ENCODE results near the gene CAMK2B.

The CAMK2B gene

DNA sequence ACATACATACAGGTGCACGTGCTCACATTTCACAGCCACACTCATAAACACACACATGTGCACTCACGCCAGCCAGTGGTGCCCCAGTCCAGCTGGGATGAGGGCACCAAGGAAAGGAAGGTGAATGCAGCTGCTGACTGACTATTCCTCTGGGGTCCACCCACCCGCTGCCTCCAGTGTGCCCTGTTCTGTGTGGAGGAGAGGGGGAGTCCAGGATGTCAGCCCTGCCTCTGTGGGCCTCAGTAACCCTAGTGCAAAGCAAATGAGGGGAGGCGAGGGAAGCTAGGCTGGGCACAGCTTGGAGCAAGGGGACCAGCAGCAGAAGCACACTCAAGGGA is 67.0 kb downstream of the CAMK2B start:
- no peak for DNase-seq (ENCODE audit: low read depth, low spot score)

DNA sequence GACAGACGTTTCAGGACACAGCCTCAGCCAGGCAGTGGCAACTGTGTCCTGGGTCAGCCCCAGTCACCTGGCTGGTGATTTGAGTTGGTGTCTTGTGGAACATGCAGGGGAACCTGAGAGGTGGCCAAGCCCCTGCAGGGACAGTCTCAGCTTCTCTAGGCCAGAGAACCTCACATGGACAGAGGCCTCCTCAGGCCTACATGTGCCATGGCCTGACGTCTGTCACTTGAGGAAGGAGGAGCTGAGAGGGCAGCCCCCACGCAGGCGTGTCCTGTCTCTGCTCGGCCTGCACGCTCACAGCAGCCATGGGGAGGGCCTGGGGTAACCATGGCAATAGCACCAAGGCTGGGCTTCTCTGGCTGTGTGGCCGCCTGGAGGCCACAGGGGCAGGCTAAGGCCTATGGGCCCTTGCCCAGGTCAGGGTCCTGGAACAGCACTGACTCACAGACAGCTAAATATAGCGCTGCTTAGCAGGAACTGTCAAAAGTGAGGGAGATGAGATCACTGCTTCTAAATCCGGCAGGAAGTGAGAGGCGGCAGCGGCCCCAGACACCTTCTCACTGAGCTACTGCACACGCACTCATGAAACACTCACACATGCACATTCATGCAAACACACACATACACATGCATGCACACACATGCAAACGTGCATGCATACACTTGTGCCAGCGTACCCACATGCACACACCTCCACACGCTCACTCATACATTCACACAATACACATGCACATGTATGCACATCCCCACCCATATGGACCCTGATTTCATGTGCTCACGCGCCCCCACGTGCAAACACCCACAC is 67.6 kb downstream of the CAMK2B start:
- no peak for DNase-seq (ENCODE audit: low read depth, low spot score)

DNA sequence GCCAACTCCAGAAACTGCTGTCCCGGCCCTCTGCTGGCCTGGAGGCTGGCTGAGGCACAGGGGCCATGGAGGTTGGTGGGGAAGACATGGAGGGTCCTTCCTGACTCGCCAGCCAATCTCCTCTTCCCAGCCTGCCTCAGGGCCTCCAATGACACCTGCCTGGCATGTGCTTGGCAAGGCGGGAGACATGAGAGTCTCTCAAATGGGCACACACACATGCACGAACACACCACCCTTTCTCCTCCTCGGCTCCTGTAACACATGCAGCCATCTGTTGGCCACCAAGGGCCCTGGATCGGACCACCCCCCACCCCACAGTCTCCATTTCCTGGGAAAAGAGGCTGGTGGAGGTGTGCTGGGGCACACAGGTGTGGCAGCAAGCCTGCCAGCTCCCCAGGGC is 68.2 kb downstream of the CAMK2B start:
- no peak for DNase-seq (ENCODE audit: low read depth, low spot score)

DNA sequence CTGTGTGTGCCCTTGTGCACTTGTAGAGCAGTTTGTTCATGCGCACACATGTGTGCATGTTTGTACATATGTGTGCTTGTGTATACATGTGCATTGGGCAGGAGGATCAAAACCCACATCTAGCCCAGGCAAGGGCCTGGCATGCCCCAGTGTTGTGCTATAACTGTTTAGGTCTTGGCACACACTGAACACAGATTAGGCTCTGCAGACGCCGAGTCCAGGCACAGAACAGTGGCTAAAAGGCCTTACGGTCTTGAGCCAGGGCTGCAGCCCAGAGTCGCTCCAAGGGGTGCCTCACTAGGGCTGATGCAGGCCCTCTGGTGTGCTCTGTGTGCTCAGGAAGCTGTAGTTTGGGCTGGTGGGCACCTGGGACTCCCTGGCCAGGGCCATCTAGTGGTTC is 68.9 kb downstream of the CAMK2B start:
- no peak for DNase-seq (ENCODE audit: low read depth, low spot score)

GRCh38 chr7:44251881-44252280 is 73.5 kb downstream of the CAMK2B start:
- no peak for DNase-seq (ENCODE audit: low read depth, low spot score)

- no peak for DNase-seq (ENCODE audit: low read depth, low spot score)
These were observed 74.1 kb downstream of the CAMK2B start for GRCh38 chr7:44251269-44251668.

DNA sequence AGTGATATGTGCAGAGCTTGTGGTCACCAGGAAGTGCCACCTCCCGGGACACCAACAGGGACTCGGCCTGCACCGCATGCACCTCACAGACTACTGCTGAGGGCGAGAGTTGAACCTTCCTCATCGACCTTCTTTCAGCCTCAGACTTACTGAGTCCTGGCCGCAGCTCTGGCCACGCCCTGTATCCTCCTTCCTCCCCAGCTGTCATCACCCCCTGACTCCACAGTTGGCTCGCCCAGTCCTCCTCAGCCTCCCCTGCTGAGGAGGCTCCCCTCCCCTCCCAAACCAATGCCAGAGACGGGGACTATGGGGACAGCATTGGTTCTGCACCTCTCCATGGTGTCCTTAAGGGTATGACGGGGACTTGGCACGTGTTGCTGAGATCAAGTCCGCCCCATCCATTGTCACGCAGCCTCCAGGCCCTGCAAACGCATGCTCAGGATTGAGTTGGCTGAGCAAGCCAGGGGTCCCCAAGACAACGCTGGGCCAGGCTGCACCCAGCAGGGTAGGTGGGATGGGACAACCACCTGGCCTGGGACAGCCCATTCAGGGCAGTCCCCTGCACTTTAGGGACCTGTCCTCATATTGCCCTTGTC is 75.7 kb downstream of the CAMK2B start:
- no peak for DNase-seq (ENCODE audit: low read depth, low spot score)

DNA sequence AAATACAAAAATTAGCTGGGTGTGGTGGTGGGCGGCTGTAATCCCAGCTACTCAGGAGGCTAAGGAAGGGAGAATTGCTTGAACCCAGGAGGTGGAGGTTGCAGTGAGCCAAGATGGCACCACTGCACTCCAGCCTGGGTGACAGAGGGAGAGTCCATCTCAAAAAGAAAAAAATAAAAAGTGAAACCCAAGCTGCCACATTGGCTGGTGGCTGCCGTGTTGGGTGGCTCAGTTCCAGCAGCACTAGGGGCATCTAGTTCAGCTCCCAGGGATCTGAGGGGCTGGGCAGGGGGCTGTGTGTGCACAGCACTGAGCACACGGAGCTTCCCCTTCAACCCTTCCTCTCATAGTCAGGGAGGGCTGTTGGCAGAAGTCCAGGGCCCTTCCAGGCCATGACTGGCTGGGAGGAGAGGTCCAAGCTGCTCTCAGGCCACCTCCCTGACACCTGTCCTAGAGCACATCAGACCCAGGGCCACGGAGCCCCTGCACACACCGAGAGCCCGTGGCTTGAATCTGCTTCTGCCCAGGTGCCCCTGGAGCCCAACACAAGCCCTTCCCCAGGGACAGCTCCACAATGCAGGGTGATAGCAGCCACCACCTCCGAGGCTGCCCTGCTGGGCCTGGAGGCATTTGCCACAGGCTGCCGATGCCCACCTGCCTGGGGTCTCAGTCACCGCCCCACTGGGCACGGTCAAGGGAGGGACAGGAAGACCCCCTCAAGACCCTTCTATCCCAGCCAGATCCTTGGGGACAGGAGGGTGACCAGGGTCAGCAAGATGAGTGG is 77.3 kb downstream of the CAMK2B start:
- no peak for DNase-seq (ENCODE audit: low read depth, low spot score)

DNA sequence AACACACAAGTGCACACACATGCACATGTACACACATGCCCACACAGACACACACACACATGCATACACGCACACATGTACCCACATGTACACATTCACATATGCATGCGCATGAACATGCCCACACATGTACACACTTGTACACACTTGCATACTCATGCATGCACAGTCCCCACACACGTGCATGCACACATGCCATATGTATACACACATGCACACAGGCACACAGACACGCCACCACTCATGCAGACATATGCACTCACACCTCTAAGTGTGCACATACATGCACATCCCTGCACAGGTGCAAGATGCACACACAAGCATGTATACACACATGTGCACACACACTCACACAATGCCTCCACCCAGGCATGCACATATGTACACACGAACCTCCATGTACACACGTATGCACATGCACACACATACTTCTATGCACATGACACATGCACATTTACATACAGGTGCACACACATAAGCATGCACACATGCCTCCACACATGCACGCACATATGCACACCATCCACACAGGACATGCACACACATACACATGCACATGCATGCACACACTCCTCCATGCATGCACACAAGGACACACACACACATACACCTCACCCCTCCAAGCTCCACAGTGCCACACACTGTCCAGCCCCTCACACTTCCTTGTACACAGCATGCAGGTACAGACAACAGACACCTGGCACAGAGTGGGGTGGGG is 78.8 kb downstream of the CAMK2B start:
- no peak for DNase-seq (ENCODE audit: low read depth, low spot score)

- no peak for DNase-seq (ENCODE audit: low read depth, low spot score)
These were observed 81.1 kb downstream of the CAMK2B start for GRCh38 chr7:44244282-44244681.

- no peak for DNase-seq (ENCODE audit: low read depth, low spot score)
These were observed 83.3 kb downstream of the CAMK2B start for GRCh38 chr7:44242091-44242490.

GRCh38 chr7:44240983-44241510 is 84.3 kb downstream of the CAMK2B start:
- DNase-seq (ENCODE audit: low read depth, low spot score): peak; percentile 40

- DNase-seq (ENCODE audit: low read depth, low spot score): no peak
These were observed 85.0 kb downstream of the CAMK2B start for GRCh38 chr7:44240376-44240775.

DNA sequence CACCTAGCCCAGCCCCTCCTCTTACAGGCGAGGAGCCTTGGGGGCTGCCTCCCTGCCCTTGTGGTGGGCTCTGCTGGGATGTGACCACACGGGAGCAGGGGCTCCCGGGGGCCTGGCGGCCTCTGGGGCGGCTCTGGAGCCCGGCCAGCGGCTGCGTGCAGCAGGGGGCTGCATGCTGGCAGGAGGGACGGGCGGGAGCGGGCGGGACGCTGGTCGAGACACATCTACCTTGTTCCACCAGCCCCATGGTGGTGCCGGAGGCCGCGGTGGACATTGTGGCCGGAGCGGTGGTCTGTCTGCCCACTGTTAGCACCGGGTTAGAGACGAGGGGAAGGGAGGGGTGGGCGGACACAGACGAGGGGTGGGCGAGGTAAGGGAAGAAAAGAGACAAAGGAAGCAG is 86.0 kb downstream of the CAMK2B start:
- DNase-seq (ENCODE audit: low read depth, low spot score): no peak

DNA sequence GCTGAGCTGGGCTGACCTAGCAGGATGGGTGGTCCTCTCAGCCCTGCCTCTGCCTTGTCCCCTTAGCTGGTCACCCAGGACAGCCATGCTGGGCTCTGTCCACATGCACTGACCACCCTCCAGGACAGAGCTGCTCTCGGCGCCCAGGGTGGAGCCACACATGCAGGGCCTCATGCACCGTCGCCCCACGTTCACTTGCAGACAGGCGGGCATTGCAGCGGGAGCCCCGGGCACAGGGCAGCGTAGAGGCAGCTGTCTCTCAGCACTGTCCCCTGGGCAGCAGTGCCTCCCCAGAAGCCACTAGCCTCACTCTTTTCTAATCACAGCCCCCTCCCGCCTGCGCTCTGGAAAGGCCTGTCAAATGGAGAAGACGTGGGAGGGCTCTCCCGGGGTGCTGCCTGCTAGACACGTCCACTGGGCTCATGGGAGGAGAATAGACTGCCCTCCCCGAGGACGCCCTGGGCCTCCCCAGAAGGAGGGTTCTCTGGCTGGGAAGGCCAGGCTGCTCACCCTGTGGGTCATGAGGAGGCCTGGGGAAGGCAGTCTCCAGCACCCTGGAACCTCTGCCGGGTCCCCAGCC is 87.2 kb downstream of the CAMK2B start:
- DNase-seq (ENCODE audit: low read depth, low spot score): no peak

- no peak for DNase-seq (ENCODE audit: low read depth, low spot score)
These were observed 87.7 kb downstream of the CAMK2B start for GRCh38 chr7:44237696-44238095.

DNA sequence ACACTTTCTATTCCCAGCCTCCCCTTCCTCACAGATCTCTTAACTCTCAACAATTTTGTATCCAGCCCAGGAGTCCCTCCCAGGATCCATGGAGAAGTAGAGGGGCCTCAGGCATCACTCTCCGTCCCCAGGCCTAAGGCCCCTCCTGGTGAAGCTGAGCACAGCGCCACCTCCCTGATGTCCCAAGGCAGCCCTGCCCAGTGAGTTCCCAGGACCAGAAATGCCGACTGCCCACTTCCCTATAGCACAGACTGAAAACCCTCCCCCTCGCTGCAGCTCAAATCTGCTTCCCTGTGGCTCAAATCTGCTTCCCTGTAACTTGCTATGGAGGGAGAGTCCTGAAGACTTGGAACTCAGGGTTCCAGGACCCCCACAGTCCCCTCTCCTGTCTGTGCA is 89.1 kb downstream of the CAMK2B start:
- no peak for DNase-seq (ENCODE audit: low read depth, low spot score)

DNA sequence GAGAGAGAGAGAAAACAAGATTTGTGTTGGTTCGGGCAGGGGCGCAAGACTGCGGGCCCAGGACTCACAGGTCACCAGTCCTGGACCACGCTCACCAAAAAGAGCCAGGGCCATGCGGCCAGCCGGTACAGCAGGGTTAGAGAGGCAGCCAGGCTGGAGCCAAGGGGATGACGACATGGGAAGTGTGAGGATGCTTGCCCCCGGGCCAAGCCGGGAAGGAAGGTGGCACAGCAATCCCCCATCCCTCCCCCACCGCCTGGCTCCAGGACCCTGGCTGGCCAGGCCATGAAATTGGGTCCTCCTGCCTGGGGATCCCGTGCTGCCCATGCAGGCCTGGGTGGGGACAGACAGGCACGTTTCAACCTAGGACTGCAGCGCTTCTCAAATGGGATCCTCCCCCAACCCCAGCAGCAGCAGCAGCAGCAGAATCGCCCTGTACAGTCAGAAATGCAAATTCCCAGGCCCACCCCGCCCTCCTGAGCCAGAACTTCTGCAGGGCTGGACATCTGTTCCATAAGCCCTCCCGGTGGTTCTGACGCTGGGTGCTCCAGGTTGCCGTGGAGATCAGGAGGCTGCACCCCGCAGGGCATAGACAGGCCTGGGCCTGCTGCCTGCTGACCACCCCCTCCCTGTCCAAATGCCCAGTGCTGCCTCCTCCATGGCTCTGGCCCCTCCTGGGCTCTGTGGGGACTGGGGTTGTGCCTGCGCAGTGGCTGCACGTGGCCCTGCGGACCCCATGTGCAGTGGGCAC is 89.6 kb downstream of the CAMK2B start:
- DNase-seq (ENCODE audit: low read depth, low spot score): no peak

DNA sequence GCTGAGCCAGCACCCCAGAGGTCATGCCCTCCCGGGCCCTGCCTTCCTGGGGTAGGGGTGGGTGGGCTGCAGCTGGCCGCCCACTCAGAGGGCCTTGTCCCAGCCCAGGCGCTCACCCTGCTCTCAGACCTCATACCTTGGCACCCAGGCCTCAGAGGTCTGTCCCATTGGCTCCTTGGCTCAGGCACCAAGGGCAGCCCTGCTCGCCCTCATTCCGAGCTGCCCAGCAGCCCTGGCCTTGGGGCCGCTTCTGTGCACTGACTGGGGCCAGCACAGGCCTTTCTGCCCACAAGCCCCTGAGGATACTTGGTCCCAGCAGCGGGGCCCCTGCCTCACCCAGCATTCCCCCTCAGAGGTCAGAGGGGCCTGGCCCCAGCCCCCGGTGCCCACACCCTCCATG is 90.3 kb downstream of the CAMK2B start:
- no peak for DNase-seq (ENCODE audit: low read depth, low spot score)

DNA sequence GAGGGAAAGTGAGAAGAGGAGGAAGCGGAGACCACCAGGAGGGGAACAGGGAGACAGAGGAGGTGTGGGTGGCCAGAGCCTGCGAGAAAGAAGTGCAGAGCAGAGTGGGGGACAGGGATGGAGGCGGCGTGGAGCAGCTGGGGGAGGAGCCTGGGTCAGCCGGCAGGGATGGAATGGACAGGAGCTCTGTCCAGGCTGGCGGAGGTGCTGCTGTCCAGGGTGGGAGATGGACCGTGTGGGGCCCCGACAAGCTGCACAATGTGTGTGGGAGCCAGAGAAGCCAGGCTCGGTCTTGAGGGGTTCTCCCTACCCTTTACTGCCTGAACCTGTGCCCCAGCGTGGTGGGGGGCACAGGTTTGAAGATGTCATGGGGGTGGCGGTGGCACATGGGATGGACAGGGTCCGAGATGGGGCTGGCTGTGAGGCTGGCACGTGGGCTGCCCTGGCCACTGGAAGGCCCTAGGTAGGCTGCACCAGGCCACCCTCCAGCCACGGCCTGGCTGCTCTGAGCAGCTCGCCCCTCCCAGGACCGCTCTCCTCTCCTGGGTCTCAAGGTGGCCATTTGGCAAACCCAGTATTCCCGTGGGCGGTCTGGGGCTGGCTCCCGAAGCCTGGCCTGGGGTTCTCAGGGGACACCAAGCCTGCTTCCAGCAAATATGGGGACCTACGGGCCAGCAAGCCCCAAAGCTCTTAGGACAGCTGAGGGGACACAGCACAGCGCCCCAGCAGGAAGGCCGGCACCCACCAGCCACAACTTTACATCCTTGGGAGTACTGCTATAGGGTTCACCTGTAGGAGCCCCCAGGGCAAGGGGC is 92.3 kb downstream of the CAMK2B start:
- no peak for DNase-seq (ENCODE audit: low read depth, low spot score)
